Effector memory CD8-positive, alpha-beta T cell (primary cell): ENCODE measurements around the gene GNA12.

ENCODE experiments used
- ATAC-seq: fragments of 150-1000 bp; cut with Tn5 transposase; replicated peaks from 2 replicates; pipeline ENCODE4 v1.10.0; 2021; ENCODE audit warnings: mild to moderate bottlenecking, moderate library complexity
- DNase-seq, 3 experiments: peaks; one replicate each; pipeline ENCODE4 v3.0.0; 2021
- H3K27ac Mint-ChIP-seq, 2 donors: one replicate each; pipeline ENCODE4 v1.8.0; 2022; ENCODE audit warnings: mild to moderate bottlenecking in 2 of 2, mixed read lengths in 2 of 2, moderate library complexity in 2 of 2
- H3K27me3 Mint-ChIP-seq, 2 donors: one replicate each; pipeline ENCODE4 v1.8.0; 2022; ENCODE audit warnings: mixed read lengths in 2 of 2
- H3K36me3 Mint-ChIP-seq: one replicate; pipeline ENCODE4 v1.8.0; 2022; ENCODE audit warnings: mild to moderate bottlenecking, moderate library complexity, mixed read lengths; ENCODE audit not compliant: insufficient read depth
- H3K4me1 Mint-ChIP-seq, 2 donors: one replicate each; pipeline ENCODE4 v1.8.0; 2022; ENCODE audit warnings: low read depth in 2 of 2, mixed read lengths in 2 of 2
- H3K4me3 Mint-ChIP-seq, 2 donors: one replicate each; pipeline ENCODE4 v1.8.0; 2022; ENCODE audit warnings: mild to moderate bottlenecking in 2 of 2, mixed read lengths in 2 of 2, moderate library complexity in 2 of 2
- H3K9me3 Mint-ChIP-seq, 2 donors: one replicate each; pipeline ENCODE4 v1.8.0; 2022; ENCODE audit warnings: mixed read lengths in 2 of 2
- total RNA-seq, 9 experiments: gene quantifications; one replicate each; lab custom pipeline; 2026; lab: John Stamatoyannopoulos, UW

Gene GNA12
- total RNA-seq: 17.8 to 47.9 (median 42.2) reads per million in 9 experiments

GRCh38 chr7:2844153-2845033 is at the start of gene GNA12:
GNA12 (minus strand) TSS chr7:2844308; CDS start chr7:2844161, 147 bp downstream.
- ATAC-seq: peak; percentile 91
- peak within 1 kb of the TSS; percentile 83 to 85 for H3K4me3 Mint-ChIP-seq
- peak within 1 kb of the TSS; percentile 77 to 84 for H3K27ac Mint-ChIP-seq
- no peaks in the 10 kb centered on the region for H3K27me3 Mint-ChIP-seq
- peaks cover 12% of the 10 kb centered on the region for H3K36me3 Mint-ChIP-seq
- peak; percentile 98 to 99 (median 99) for DNase-seq
- no peaks in the 10 kb centered on the region for H3K9me3 Mint-ChIP-seq
- H3K4me1 Mint-ChIP-seq: peaks cover 17 to 22% of the 10 kb centered on the region in 2 donors

GRCh38 chr7:2893411-2893861 is 49.3 kb upstream of the GNA12 start:
- no peaks in the 10 kb centered on the region for H3K27me3 Mint-ChIP-seq
- H3K27ac Mint-ChIP-seq: peak overlapping the region; percentile 84 to 98
- peaks cover 20 to 25% of the 10 kb centered on the region in 2 donors for H3K4me1 Mint-ChIP-seq
- DNase-seq (no peak), ATAC-seq (peak; percentile 44)
- no peaks in the 10 kb centered on the region for H3K9me3 Mint-ChIP-seq
- no peaks in the 10 kb centered on the region for H3K36me3 Mint-ChIP-seq
- H3K4me3 Mint-ChIP-seq: peak overlapping the region; percentile 82 to 96

GRCh38 chr7:2892549-2892948 is 48.4 kb upstream of the GNA12 start:
- Mint-ChIP-seq H3K27me3 (no peaks in the 10 kb centered on the region), H3K9me3 (no peaks in the 10 kb centered on the region), H3K4me1 (peaks cover 20 to 25% of the 10 kb centered on the region in 2 donors), H3K27ac (peak overlapping the region; percentile 58 to 84), H3K36me3 (no peaks in the 10 kb centered on the region), H3K4me3 (peak overlapping the region; percentile 40)
- DNase-seq (no peak), ATAC-seq (no peak)

- no peak overlapping the region for H3K4me3 Mint-ChIP-seq
Observed at GRCh38 chr7:2887816-2888215, 43.7 kb upstream of the GNA12 start.

GRCh38 chr7:2886900-2887299 is 42.8 kb upstream of the GNA12 start:
- H3K36me3 Mint-ChIP-seq: no peaks in the 10 kb centered on the region
- H3K27me3 Mint-ChIP-seq: no peaks in the 10 kb centered on the region
- H3K27ac Mint-ChIP-seq: no peak overlapping the region
- H3K9me3 Mint-ChIP-seq: no peaks in the 10 kb centered on the region
- no peak overlapping the region for H3K4me3 Mint-ChIP-seq
- DNase-seq: peak; percentile 41 to 42 (median 41)
- peaks cover 4 to 5% of the 10 kb centered on the region in 2 donors for H3K4me1 Mint-ChIP-seq
- peak; percentile 76 for ATAC-seq

More at GRCh38 chr7:2887816-2888215, 43.7 kb upstream of the GNA12 start:
- Mint-ChIP-seq H3K36me3 (no peaks in the 10 kb centered on the region), H3K4me1 (peaks cover 7% of the 10 kb centered on the region in 2 donors), H3K27me3 (no peaks in the 10 kb centered on the region), H3K9me3 (no peaks in the 10 kb centered on the region), H3K27ac (no peak overlapping the region)
- DNase-seq (no peak), ATAC-seq (no peak)

- no peak overlapping the region for H3K27ac Mint-ChIP-seq
Observed at GRCh38 chr7:2886391-2886790, 42.3 kb upstream of the GNA12 start.

GRCh38 chr7:2884161-2884560 is 40.1 kb upstream of the GNA12 start:
- Mint-ChIP-seq H3K4me1 (peaks cover 5 to 14% of the 10 kb centered on the region in 2 donors), H3K27me3 (no peaks in the 10 kb centered on the region), H3K27ac (no peak overlapping the region), H3K4me3 (no peak overlapping the region), H3K9me3 (no peaks in the 10 kb centered on the region), H3K36me3 (no peaks in the 10 kb centered on the region)
- no peak for DNase-seq
- no peak for ATAC-seq

More at GRCh38 chr7:2886391-2886790, 42.3 kb upstream of the GNA12 start:
- no peaks in the 10 kb centered on the region for H3K27me3 Mint-ChIP-seq
- no peaks in the 10 kb centered on the region for H3K36me3 Mint-ChIP-seq
- DNase-seq: no peak
- H3K4me3 Mint-ChIP-seq: no peak overlapping the region
- H3K9me3 Mint-ChIP-seq: no peaks in the 10 kb centered on the region
- H3K4me1 Mint-ChIP-seq: peaks cover 4 to 5% of the 10 kb centered on the region in 2 donors
- no peak for ATAC-seq

GRCh38 chr7:2883101-2883500 is 39.0 kb upstream of the GNA12 start:
- Mint-ChIP-seq H3K4me3 (no peak overlapping the region), H3K27ac (no peak overlapping the region), H3K9me3 (no peaks in the 10 kb centered on the region), H3K36me3 (no peaks in the 10 kb centered on the region), H3K27me3 (no peaks in the 10 kb centered on the region), H3K4me1 (peaks cover 10 to 23% of the 10 kb centered on the region in 2 donors)
- ATAC-seq: no peak
- no peak for DNase-seq

- no peak overlapping the region for H3K27ac Mint-ChIP-seq
- DNase-seq: no peak
Observed at GRCh38 chr7:2882111-2882510, 38.0 kb upstream of the GNA12 start.

GRCh38 chr7:2880874-2881533 is 36.9 kb upstream of the GNA12 start:
- DNase-seq (no peak), ATAC-seq (no peak)
- Mint-ChIP-seq H3K36me3 (no peaks in the 10 kb centered on the region), H3K27ac (no peak overlapping the region), H3K4me1 (peaks cover 6 to 18% of the 10 kb centered on the region in 2 donors), H3K27me3 (no peaks in the 10 kb centered on the region), H3K9me3 (no peaks in the 10 kb centered on the region), H3K4me3 (no peak overlapping the region)

More at GRCh38 chr7:2882111-2882510, 38.0 kb upstream of the GNA12 start:
- Mint-ChIP-seq H3K4me1 (peaks cover 9 to 23% of the 10 kb centered on the region in 2 donors), H3K9me3 (no peaks in the 10 kb centered on the region), H3K27me3 (no peaks in the 10 kb centered on the region), H3K36me3 (no peaks in the 10 kb centered on the region), H3K4me3 (no peak overlapping the region)
- no peak for ATAC-seq

- DNase-seq (no peak), ATAC-seq (no peak)
- H3K9me3 Mint-ChIP-seq: no peaks in the 10 kb centered on the region
- no peaks in the 10 kb centered on the region for H3K27me3 Mint-ChIP-seq
- H3K36me3 Mint-ChIP-seq: no peaks in the 10 kb centered on the region
- H3K4me3 Mint-ChIP-seq: no peak overlapping the region
- H3K27ac Mint-ChIP-seq: no peak overlapping the region
- H3K4me1 Mint-ChIP-seq: peaks cover 6 to 20% of the 10 kb centered on the region in 2 donors
Observed at GRCh38 chr7:2880051-2880450, 35.9 kb upstream of the GNA12 start.

- no peak overlapping the region for H3K4me3 Mint-ChIP-seq
- H3K36me3 Mint-ChIP-seq: no peaks in the 10 kb centered on the region
- no peak for ATAC-seq
- H3K27me3 Mint-ChIP-seq: no peaks in the 10 kb centered on the region
- no peak for DNase-seq
- H3K4me1 Mint-ChIP-seq: peaks cover 6 to 20% of the 10 kb centered on the region in 2 donors
- no peaks in the 10 kb centered on the region for H3K9me3 Mint-ChIP-seq
- no peak overlapping the region for H3K27ac Mint-ChIP-seq
Observed at GRCh38 chr7:2879354-2879753, 35.2 kb upstream of the GNA12 start.

- peak overlapping the region in 1 of 2 donors; percentile 9 for H3K4me3 Mint-ChIP-seq
- H3K27me3 Mint-ChIP-seq: no peaks in the 10 kb centered on the region
- no peaks in the 10 kb centered on the region for H3K9me3 Mint-ChIP-seq
- peaks cover 11 to 20% of the 10 kb centered on the region in 2 donors for H3K4me1 Mint-ChIP-seq
- no peaks in the 10 kb centered on the region for H3K36me3 Mint-ChIP-seq
- H3K27ac Mint-ChIP-seq: peak overlapping the region in 1 of 2 donors; percentile 24
- ATAC-seq (no peak), DNase-seq (no peak)
Observed at GRCh38 chr7:2878306-2878705, 34.2 kb upstream of the GNA12 start.
